Activated CD8-positive, alpha-beta memory T cell treated with anti-CD3 and anti-CD28 coated beads for 24 hours (primary cell): ENCODE data around the gene RARS1.

Experiments
- DNase-seq: peaks from one replicate; pipeline ENCODE4 v3.0.0-alpha.2; 2020

The RARS1 gene

GRCh38 chr5:168486136-168486879, at the start of gene RARS1:
TSS of gene RARS1 (plus strand) at chr5:168486471. CDS start at chr5:168486499, 28 bp downstream.
- DNase-seq, result peak; percentile 95

- DNase-seq, result no peak
Measured at GRCh38 chr5:168438349-168438748, 47.9 kb upstream of the RARS1 start.

GRCh38 chr5:168443533-168443932, 42.7 kb upstream of the RARS1 start:
- no peak for DNase-seq

GRCh38 chr5:168443950-168444700, 42.1 kb upstream of the RARS1 start:
- no peak for DNase-seq

GRCh38 chr5:168446983-168447619, 39.2 kb upstream of the RARS1 start:
- DNase-seq, result no peak

- no peak for DNase-seq
Measured at GRCh38 chr5:168447808-168448207, 38.5 kb upstream of the RARS1 start.

- DNase-seq, result no peak
Measured at GRCh38 chr5:168449166-168449565, 37.1 kb upstream of the RARS1 start.

GRCh38 chr5:168451565-168451964, 34.7 kb upstream of the RARS1 start:
- DNase-seq, result no peak

GRCh38 chr5:168455201-168455600, 31.1 kb upstream of the RARS1 start:
- no peak for DNase-seq

- no peak for DNase-seq
Measured at GRCh38 chr5:168457542-168457941, 28.7 kb upstream of the RARS1 start.

GRCh38 chr5:168460606-168461005, 25.7 kb upstream of the RARS1 start:
- DNase-seq, result no peak

GRCh38 chr5:168463081-168463480, 23.2 kb upstream of the RARS1 start:
- DNase-seq, result no peak

GRCh38 chr5:168464214-168464613, 22.1 kb upstream of the RARS1 start:
- no peak for DNase-seq

- DNase-seq, result no peak
Measured at GRCh38 chr5:168464641-168465040, 21.6 kb upstream of the RARS1 start.

- DNase-seq, result no peak
Measured at GRCh38 chr5:168467755-168468330, 18.4 kb upstream of the RARS1 start.

GRCh38 chr5:168468836-168469235, 17.4 kb upstream of the RARS1 start:
- DNase-seq, result no peak

GRCh38 chr5:168469816-168470215, 16.5 kb upstream of the RARS1 start:
- no peak for DNase-seq

- no peak for DNase-seq
Measured at GRCh38 chr5:168471785-168472184, 14.5 kb upstream of the RARS1 start.

- no peak for DNase-seq
Measured at GRCh38 chr5:168472329-168472728, 13.9 kb upstream of the RARS1 start.

GRCh38 chr5:168474319-168474718, 12.0 kb upstream of the RARS1 start:
- no peak for DNase-seq

- no peak for DNase-seq
Measured at GRCh38 chr5:168477060-168477459, 9.2 kb upstream of the RARS1 start.

GRCh38 chr5:168479166-168479565, 7.1 kb upstream of the RARS1 start:
- DNase-seq, result no peak

GRCh38 chr5:168480601-168481000, 5.7 kb upstream of the RARS1 start:
- DNase-seq, result no peak
